AG04450 (cell line): Measurements from ENCODE around the gene EIF1. TPM values are rescaled to one million over a fixed set of nuclear protein-coding genes. Genes with fewer than 3 reads are reported as not detected.
"Not testable (repeated sequence)": the region's sequence is repeated elsewhere in the genome, so short reads cannot be mapped to it uniquely, and the experiment has no call there.

Experiments
- CTCF ChIA-PET: fragments of 300-600, 350-600 bp; formaldehyde crosslinking; extraction: SDS; loops from one replicate; lab custom pipeline; 2022; ENCODE audit warnings: antibody characterized with exemption, inconsistent platforms; lab: Charles Lee
- POLR2A ChIA-PET: fragments of 350-600 bp; formaldehyde crosslinking; extraction: SDS; loops from one replicate; lab custom pipeline; 2021; ENCODE audit warnings: antibody characterized with exemption, inconsistent platforms; lab: Yijun Ruan, JAX
- DNase-seq: peaks from one replicate; pipeline ENCODE4 v3.0.0-alpha.2; 2011; ENCODE audit warnings: low read depth, low spot score
- H3K27ac ChIP-seq: one replicate; pipeline ENCODE4 v1.5.1; 2012; ENCODE audit warnings: low read depth, low read length, control low read depth
- H3K27me3 ChIP-seq: one replicate; pipeline ENCODE4 v1.6.0; 2012; ENCODE audit warnings: low read length; ENCODE audit not compliant: control insufficient read depth, insufficient read depth
- H3K4me3 ChIP-seq: 2 replicates; pipeline ENCODE4 v1.5.1; 2011; ENCODE audit warnings: mild to moderate bottlenecking, low read depth, low read length, control low read depth
- H3K9me3 ChIP-seq: 2 replicates; pipeline ENCODE4 v1.5.1; 2012; ENCODE audit warnings: low read length; ENCODE audit not compliant: control insufficient read depth, insufficient read depth
- polyA plus RNA-seq: library from polyadenylated mRNA; depleted of rRNA; stranded (reverse); fragments of >200 nt; gene quantifications from 2 replicates; pipeline ENCODE4 v1.2.3, GENCODE V29; 2011
- TF ChIP-seq, protein P1 (sequence below): IDR thresholded peaks from 2 replicates; pipeline ENCODE4 v1.5.1; 2011; ENCODE audit warnings: low read depth, low read length, control low read depth, inconsistent platforms

The EIF1 gene
- polyA plus RNA-seq, 1 experiment: 549 TPM

DNA sequence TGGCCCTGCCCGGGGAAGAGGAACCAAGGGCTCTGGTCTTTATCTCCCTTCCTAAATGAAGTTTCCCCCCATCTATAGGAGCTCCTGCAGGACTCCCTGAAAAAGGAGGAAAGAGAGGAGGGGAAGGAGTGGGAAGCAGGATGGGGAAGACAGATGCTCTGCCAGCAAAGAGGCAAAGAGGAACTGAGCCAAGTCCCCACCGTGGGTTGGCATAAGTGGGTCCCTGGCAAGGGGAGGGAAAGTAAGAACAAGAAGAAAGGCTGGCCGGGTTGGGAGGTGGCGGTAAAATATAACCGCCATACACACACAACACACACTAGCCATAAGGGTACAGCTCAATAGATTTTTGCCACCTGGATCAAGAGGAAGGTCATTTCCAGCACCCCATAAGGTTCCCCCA is 6.1 kb upstream of the EIF1 start:
- Histone ChIP-seq H3K9me3 (no peaks in the 10 kb centered on the region), H3K27me3 (peaks cover 6% of the 10 kb centered on the region), H3K4me3 (no peak overlapping the region), H3K27ac (no peak overlapping the region)
- ChIA-PET CTCF (no interaction called here), POLR2A (interaction anchor here (0.6 kb wide), 1 partner anchor 424 kb away, joined by 3 read pairs; no protein-coding TSS in a partner anchor)
- TF ChIP-seq, protein P1, sequence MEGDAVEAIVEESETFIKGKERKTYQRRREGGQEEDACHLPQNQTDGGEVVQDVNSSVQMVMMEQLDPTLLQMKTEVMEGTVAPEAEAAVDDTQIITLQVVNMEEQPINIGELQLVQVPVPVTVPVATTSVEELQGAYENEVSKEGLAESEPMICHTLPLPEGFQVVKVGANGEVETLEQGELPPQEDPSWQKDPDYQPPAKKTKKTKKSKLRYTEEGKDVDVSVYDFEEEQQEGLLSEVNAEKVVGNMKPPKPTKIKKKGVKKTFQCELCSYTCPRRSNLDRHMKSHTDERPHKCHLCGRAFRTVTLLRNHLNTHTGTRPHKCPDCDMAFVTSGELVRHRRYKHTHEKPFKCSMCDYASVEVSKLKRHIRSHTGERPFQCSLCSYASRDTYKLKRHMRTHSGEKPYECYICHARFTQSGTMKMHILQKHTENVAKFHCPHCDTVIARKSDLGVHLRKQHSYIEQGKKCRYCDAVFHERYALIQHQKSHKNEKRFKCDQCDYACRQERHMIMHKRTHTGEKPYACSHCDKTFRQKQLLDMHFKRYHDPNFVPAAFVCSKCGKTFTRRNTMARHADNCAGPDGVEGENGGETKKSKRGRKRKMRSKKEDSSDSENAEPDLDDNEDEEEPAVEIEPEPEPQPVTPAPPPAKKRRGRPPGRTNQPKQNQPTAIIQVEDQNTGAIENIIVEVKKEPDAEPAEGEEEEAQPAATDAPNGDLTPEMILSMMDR: no peak
- no peak for DNase-seq

GRCh38 chr17:41683441-41684007 is 5.2 kb upstream of the EIF1 start:
- ChIA-PET POLR2A (no interaction called here), CTCF (no interaction called here)
- no peak for DNase-seq
- no peaks in the 10 kb centered on the region for H3K9me3 ChIP-seq
- peaks cover 6% of the 10 kb centered on the region for H3K27me3 ChIP-seq
- no peak overlapping the region for H3K4me3 ChIP-seq
- H3K27ac ChIP-seq: no peak overlapping the region
- TF ChIP-seq, protein P1: no peak

DNA sequence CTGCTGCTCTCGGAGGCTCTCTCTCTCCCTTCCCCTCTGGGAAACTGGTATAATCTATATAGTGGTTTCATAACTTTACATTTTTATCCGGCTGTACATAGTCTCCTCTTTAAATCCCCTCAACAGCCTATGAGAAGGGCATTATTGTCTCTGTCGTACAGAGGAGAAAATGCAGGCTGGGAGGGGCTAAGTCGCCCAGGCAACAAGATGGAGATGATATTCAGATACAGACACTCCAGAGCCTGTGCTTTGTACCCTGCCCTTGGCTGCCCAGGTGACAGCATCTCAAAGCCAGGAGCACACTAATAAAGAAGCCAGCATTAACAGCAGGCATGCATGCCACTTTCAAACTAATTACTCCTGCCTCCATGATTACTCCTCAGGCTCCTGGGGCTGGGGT is 4.7 kb upstream of the EIF1 start:
- ChIA-PET CTCF (no interaction called here), POLR2A (no interaction called here)
- TF ChIP-seq, protein P1: no peak
- no peak for DNase-seq
- Histone ChIP-seq H3K9me3 (peaks cover 3% of the 10 kb centered on the region), H3K27ac (no peak overlapping the region), H3K27me3 (peaks cover 6% of the 10 kb centered on the region), H3K4me3 (no peak overlapping the region)

- CTCF ChIA-PET: interaction anchor here (1.1 to 1.5 kb wide), 3 partner anchors 10 to 23 kb away, joined by 3 to 6 read pairs (median 5); no protein-coding TSS in a partner anchor
Observed at GRCh38 chr17:41685753-41686152, 2.9 kb upstream of the EIF1 start.

GRCh38 chr17:41686281-41686680 is 2.4 kb upstream of the EIF1 start:
- no peak for DNase-seq
- H3K27ac ChIP-seq: no peak overlapping the region
- ChIA-PET CTCF (interaction anchor here (1.1 to 1.5 kb wide), 2 partner anchors 10 to 20 kb away, joined by 5 to 6 read pairs; no protein-coding TSS in a partner anchor), POLR2A (no interaction called here)
- peaks cover 3% of the 10 kb centered on the region for H3K9me3 ChIP-seq
- H3K27me3 ChIP-seq: peaks cover 6% of the 10 kb centered on the region
- no peak overlapping the region for H3K4me3 ChIP-seq
- TF ChIP-seq, protein P1: no peak

More at GRCh38 chr17:41685753-41686152, 2.9 kb upstream of the EIF1 start:
- H3K27me3 ChIP-seq, H3K4me3 ChIP-seq, H3K9me3 ChIP-seq, POLR2A ChIA-PET, DNase-seq, H3K27ac ChIP-seq: not testable (repeated sequence)
